ENCODE measurements around the gene SKI.

Gene SKI

GRCh38 chr1:2358651-2359640, 130.8 kb downstream of the SKI start:
- H3K27me3 ChIP-seq (replicated peaks; ENCODE audit: control insufficient read depth, insufficient read depth, low read length, poor library complexity, severe bottlenecking), result no peaks in the 10 kb centered on the region
- H3K4me3 ChIP-seq (ENCODE audit: insufficient read depth, low read depth, low read length, poor library complexity, severe bottlenecking), result no peak overlapping the region
- no peaks in the 10 kb centered on the region for H3K9me3 ChIP-seq (ENCODE audit: control insufficient read depth, low read length)
- DNase-seq, result no peak
- H3K4me1 ChIP-seq (ENCODE audit: control insufficient read depth, insufficient read depth, low read length, poor library complexity, severe bottlenecking), result no peaks in the 10 kb centered on the region
- H3K36me3 ChIP-seq (ENCODE audit: control insufficient read depth, insufficient read depth, low read length), result no peaks in the 10 kb centered on the region
- H3K27ac ChIP-seq (ENCODE audit: insufficient read depth, low read length, poor library complexity, severe bottlenecking), result no peak overlapping the region
